Measurements from ENCODE around the gene EGLN2.
A peak's percentile ranks its signal among the peaks of the same experiment; 100 is the strongest.
"Not testable (repeated sequence)": the region's sequence is repeated elsewhere in the genome, so short reads cannot be mapped to it uniquely, and the experiment has no call there.

The EGLN2 gene

DNA sequence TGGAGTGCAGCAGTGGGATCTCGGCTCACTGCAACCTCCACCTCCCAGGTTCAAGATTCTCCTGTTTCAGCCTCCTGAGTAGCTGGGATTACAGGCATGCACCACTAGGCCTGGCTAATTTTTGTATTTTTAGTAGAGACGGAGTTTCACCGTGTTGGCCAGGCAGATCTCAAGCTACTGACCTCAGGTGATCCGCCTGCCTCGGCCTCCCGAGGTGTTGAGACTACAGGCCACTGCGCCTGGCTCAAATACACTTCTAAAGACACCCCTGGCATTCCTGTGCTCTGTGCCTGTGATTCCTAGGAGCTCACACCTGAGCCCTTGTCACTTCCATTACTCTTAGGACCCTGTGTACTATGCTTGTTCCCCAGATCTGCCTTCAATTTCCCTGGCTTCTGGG is 13.6 kb downstream of the EGLN2 start:
- not testable (repeated sequence) for H3K36me3 Mint-ChIP-seq (ENCODE audit: low read depth); H3K27me3 Mint-ChIP-seq; DNase-seq; ATAC-seq; H3K9me3 Mint-ChIP-seq
- Mint-ChIP-seq H3K27ac (peak overlapping the region; percentile 31), H3K4me1 (peaks cover 36% of the 10 kb centered on the region), H3K4me3 (peak overlapping the region; percentile 81)

DNA sequence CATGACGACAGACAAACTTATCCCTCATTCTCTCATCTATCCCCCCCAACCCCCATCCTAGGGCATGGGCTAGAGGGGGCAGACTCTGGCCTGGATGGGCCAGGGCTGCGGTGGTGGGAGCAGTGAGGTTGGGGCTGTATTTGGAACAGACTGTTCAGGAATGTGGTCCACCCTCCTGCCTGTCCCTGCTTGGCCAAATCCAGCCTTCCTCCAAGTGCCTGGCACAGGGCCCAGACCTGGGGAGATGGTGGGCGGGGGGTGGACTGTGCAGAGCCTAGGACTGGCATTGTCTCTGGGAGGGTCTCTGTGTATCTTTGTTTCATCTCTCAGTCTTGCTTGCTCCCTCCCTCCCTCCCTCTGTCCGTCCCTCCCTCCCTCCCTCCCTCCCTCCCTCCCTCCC is 14.2 kb downstream of the EGLN2 start:
- H3K36me3 Mint-ChIP-seq (ENCODE audit: low read depth) = peaks cover 2% of the 10 kb centered on the region
- DNase-seq (no peak), ATAC-seq (no peak)
- H3K4me3 Mint-ChIP-seq = no peak overlapping the region
- no peak overlapping the region for H3K27ac Mint-ChIP-seq
- H3K9me3 Mint-ChIP-seq = no peaks in the 10 kb centered on the region
- H3K27me3 Mint-ChIP-seq = no peaks in the 10 kb centered on the region
- peaks cover 33% of the 10 kb centered on the region for H3K4me1 Mint-ChIP-seq

DNA sequence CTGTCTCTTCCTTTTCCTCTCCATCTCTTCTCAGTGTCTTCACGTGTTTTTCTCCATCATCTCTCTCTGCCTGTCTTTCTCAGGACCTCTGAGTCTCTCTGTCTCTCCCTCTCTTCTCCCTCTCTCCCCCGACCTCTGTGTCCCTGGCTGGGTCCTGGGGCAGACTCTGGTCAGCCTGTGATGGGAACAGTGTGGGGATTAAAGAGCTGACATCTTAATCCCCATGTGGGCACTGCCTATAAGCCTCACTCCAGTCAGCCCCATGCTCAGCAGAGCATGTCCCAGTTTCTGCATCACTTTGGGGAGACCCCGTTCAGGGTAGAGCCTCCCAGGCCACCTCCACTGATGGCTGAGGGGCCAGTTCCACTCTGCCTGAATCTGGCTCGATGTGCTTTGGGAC is 16.2 kb downstream of the EGLN2 start:
- Mint-ChIP-seq H3K4me1 (peaks cover 40% of the 10 kb centered on the region), H3K36me3 (ENCODE audit: low read depth) (no peaks in the 10 kb centered on the region), H3K27ac (no peak overlapping the region), H3K27me3 (no peaks in the 10 kb centered on the region), H3K9me3 (no peaks in the 10 kb centered on the region), H3K4me3 (no peak overlapping the region)
- no peak for ATAC-seq
- no peak for DNase-seq

DNA sequence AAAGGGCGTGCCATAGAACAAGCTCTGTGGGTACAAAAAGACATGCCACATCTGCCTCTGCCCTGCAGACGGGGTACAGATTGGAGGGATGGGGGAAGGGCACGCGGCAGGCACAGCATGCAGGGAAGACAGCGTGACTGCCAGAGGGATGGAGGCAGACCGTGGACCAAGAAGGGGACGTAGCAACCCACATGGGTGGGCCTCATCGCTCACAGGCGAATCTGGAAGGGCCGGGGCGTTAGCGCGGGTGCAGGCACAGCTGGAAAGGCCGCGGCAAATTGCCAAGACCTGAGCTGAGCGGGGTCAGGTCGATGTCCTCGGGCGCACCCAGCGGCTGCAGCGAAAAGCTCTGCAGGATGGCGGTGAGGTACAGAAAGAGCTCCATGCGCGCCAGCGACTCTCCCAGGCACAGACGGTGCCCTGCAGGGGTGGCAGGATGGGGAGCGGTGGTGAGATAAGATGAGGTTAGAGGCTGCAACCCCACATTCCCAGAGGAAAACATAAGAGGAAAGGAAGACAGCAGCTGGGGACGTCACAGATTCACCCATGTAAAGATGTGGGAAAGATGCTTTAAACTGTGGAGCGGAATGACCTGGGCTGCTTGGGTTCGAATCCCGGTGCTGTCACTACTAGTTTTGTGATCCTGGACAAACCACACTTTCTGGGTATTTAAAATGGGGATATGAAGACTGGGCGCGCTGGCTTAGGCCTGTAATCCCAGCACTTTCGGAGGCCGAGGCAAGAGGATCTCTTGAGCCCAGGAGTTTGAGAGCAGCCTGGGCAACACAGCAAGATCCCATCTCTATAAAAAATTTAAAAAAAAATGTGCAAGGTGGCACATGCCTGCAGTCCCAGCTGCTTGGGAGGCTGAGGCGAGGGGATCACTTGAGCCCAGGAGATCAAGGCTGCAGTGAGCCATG is 19.7 kb downstream of the EGLN2 start:
- H3K27ac Mint-ChIP-seq = peak overlapping the region; percentile 63
- H3K9me3 Mint-ChIP-seq; H3K36me3 Mint-ChIP-seq (ENCODE audit: low read depth); H3K27me3 Mint-ChIP-seq: not testable (repeated sequence)
- peak; percentile 93 for ATAC-seq
- DNase-seq = peak; percentile 81
- H3K4me1 Mint-ChIP-seq = peaks cover 28% of the 10 kb centered on the region
- peak overlapping the region; percentile 71 for H3K4me3 Mint-ChIP-seq

DNA sequence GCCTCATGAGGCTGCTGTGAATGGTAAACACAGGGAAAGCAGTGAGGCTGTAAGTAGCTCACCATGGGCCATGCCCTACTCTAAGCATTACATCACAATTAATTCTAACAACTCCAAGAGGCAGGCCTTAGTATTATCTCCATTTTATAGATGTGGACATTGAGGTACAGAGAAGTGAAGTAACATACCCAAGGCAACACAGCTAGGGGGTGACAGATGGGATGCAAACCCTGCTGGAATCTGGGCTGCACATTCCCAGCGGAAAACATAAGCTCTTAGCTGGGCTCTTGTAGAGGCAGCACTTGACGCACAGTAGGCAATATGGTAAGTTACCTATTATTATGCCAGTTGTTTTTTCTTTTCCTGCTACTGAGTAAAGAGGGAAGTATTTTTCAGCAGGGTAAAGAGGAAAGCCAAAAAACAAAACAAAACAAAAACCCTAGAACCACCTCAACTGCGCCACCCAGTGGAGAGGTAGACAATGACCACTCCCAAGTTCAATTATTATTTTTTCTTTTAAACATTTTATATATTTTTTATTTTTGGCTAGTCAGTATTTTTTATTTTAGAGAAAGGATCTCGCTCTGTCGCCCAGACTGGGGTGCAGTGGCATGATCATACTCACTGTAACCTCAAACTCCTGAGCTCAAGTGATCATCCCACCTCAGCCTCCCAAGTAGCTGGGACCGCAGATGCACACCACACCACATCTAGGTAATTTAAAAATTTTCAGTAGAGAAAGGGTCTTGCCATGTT is 20.7 kb downstream of the EGLN2 start:
- not testable (repeated sequence) for H3K36me3 Mint-ChIP-seq (ENCODE audit: low read depth); ATAC-seq; H3K27me3 Mint-ChIP-seq; H3K9me3 Mint-ChIP-seq; H3K27ac Mint-ChIP-seq; H3K4me3 Mint-ChIP-seq
- H3K4me1 Mint-ChIP-seq = peaks cover 29% of the 10 kb centered on the region
- DNase-seq = peak; percentile 68

DNA sequence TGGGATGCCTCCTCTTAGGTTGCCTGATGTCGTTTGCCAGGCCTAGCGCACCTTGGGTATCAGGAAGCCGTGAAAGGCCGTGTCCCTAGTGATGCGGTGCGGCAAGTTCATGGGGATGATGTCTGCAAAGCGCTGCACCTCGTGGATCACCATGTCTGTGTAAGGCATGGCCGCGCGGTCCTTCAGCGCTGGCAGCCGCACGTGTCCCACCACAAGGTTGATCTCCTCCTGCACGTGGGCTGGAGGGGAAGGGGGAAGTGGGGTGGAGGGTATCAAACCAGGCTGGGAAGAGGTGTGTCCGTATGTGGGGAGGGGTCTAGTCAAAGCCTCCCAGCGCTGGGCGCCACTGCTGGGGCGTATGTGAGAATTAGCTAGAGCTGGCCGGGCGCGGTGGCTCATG is 23.2 kb downstream of the EGLN2 start:
- ATAC-seq (no peak), DNase-seq (no peak)
- peaks cover 40% of the 10 kb centered on the region for H3K4me1 Mint-ChIP-seq
- no peaks in the 10 kb centered on the region for H3K27me3 Mint-ChIP-seq
- no peak overlapping the region for H3K4me3 Mint-ChIP-seq
- no peak overlapping the region for H3K27ac Mint-ChIP-seq
- H3K9me3 Mint-ChIP-seq = no peaks in the 10 kb centered on the region
- H3K36me3 Mint-ChIP-seq (ENCODE audit: low read depth) = peaks cover 4% of the 10 kb centered on the region

DNA sequence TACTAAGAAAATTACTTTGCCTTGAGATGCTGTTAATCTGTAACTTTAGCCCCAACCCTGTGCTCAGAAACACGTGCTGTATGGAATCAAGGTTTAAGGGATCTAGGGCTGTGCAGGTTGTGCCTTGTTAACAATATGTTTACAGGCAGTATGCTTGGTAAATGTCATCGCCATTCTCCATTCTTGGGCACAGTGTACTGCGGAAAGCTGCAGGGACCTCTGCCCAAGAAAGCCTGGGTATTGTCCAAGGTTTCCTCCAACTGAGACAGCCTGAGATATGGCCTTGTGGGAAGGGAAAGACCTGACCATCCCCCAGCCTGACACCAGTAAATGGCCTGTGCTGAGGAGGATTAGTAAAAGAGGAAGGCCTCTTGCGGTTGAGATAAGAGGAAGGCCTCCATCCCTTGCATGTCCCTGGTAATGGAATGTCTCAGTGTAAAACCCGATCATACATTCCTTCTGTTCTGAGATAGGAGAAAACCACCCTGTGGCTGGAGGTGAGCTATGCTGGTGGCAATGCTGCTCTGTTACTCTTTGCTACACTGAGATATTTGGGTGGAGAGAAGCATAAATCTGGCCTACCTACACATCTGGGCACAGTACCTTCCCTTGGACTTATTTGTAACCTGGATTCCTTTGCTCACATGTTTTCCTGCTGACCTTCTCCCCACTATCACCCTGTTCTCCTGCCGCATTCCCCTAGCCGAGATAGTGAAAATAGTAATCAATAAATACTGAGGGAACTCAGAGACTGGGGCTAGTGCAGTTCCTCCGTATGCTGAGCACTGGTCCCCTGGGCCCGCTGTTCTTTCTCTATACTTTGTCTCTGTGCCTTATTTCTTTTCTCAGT is 23.9 kb downstream of the EGLN2 start:
- not testable (repeated sequence) for H3K9me3 Mint-ChIP-seq; H3K27me3 Mint-ChIP-seq; H3K36me3 Mint-ChIP-seq (ENCODE audit: low read depth); ATAC-seq; H3K27ac Mint-ChIP-seq; DNase-seq; H3K4me3 Mint-ChIP-seq
- peaks cover 40% of the 10 kb centered on the region for H3K4me1 Mint-ChIP-seq

DNA sequence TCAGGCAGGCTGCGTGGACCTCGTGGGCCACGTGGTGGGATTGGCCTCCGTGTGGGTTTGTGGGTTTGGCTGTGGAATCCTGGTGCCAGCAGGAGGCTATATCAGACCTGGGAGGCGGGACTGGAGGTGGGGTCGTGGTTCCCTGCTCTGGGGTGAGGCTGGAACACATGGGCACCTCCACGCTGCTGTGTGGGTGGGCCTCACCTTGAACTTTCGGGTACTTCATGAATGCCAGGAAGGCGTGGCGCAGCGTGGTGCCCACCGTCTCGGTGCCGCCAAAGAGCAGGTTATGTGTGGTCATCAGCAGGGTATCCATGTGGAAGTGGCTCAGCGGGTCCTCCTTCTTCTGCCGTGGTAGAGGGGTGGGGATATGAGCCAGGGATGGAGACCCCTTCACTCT is 25.9 kb downstream of the EGLN2 start:
- H3K4me3 Mint-ChIP-seq; H3K27ac Mint-ChIP-seq; ATAC-seq; H3K27me3 Mint-ChIP-seq; DNase-seq; H3K9me3 Mint-ChIP-seq; H3K36me3 Mint-ChIP-seq (ENCODE audit: low read depth): not testable (repeated sequence)
- peaks cover 23% of the 10 kb centered on the region for H3K4me1 Mint-ChIP-seq

DNA sequence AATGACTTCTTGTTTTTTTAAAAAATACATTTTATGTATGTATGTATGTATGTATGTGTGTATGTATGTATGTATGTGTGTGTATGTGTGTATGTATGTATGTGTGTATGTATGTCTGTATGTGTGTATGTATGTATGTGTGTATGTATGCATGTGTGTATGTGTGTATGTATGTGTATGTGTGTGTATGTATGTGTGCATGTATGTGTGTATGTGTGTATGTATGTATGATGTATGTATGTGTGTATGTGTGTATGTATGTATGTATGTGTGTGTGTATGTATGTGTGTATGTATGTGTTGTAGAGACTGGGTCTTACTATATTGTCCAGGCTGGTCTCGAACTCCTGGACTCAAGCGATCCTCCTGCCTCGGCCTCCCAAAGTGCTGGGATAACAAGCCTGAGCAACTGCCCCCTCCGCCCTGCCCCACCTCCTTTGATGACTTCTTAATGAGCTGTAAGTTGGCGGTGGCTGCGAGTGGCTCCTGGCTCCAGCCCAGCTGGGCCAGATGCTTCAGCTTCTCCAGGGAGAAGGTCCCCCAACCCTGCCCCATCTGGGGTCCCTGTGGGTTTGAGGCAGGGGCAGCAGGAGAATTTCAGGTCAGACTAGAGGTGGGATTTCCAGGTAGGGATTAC is 26.6 kb downstream of the EGLN2 start:
- H3K27me3 Mint-ChIP-seq; H3K27ac Mint-ChIP-seq; ATAC-seq; H3K9me3 Mint-ChIP-seq; DNase-seq; H3K36me3 Mint-ChIP-seq (ENCODE audit: low read depth); H3K4me3 Mint-ChIP-seq: not testable (repeated sequence)
- peaks cover 23% of the 10 kb centered on the region for H3K4me1 Mint-ChIP-seq

DNA sequence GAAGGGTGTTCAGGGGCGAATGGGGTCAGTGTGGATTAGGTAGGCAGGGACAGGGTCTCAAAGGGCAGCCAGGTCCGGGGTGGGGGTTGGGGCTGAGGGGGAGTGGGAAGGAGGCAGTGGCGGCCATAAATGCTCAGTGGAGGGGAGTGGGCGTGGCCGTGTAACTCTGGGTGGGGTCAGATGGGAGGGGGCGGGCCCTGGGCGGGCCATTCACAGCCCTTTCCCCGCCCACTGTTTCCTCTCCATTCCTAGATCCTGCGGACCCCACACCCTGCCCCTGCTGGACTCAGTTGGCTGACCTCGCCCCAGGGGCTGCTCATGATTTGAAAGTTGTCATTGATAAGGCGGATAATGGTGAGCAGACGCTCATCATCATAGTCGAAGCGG is 27.3 kb downstream of the EGLN2 start:
- H3K4me1 Mint-ChIP-seq = peaks cover 23% of the 10 kb centered on the region
- not testable (repeated sequence) for H3K27ac Mint-ChIP-seq; DNase-seq; H3K27me3 Mint-ChIP-seq; H3K4me3 Mint-ChIP-seq; H3K36me3 Mint-ChIP-seq (ENCODE audit: low read depth); H3K9me3 Mint-ChIP-seq; ATAC-seq

DNA sequence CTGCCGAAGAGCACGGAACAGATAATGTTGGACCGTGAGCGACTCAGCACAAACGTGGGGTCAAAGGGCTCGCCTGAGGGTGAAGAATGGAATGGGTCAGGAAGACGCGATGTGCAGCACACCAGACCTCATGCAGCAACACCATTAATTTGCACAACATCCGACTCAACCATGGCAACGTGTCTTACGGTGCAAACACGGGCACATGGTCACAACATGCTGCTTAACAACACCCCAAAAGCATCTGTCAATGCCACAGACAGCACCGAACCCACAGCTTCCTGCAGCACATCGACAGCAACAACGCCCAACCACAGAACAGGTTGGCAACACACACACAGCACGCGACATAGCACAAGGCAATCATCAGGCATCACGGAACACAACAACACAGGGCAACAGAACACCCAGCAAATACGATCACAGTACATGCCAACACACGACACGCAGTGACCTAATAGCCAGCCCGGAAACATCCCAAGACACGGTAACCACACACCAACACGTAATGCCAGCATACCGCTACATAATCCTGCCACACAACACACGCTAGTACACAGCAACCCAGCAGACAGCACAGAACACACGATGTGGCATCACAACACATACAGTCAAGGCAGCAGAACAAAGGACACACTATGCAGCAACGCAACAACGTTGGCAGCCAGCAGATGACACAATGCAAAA is 27.9 kb downstream of the EGLN2 start:
- not testable (repeated sequence) for H3K4me3 Mint-ChIP-seq; H3K36me3 Mint-ChIP-seq (ENCODE audit: low read depth); H3K27ac Mint-ChIP-seq; H3K9me3 Mint-ChIP-seq; H3K27me3 Mint-ChIP-seq; DNase-seq
- ATAC-seq = peak; percentile 60
- peaks cover 24% of the 10 kb centered on the region for H3K4me1 Mint-ChIP-seq

DNA sequence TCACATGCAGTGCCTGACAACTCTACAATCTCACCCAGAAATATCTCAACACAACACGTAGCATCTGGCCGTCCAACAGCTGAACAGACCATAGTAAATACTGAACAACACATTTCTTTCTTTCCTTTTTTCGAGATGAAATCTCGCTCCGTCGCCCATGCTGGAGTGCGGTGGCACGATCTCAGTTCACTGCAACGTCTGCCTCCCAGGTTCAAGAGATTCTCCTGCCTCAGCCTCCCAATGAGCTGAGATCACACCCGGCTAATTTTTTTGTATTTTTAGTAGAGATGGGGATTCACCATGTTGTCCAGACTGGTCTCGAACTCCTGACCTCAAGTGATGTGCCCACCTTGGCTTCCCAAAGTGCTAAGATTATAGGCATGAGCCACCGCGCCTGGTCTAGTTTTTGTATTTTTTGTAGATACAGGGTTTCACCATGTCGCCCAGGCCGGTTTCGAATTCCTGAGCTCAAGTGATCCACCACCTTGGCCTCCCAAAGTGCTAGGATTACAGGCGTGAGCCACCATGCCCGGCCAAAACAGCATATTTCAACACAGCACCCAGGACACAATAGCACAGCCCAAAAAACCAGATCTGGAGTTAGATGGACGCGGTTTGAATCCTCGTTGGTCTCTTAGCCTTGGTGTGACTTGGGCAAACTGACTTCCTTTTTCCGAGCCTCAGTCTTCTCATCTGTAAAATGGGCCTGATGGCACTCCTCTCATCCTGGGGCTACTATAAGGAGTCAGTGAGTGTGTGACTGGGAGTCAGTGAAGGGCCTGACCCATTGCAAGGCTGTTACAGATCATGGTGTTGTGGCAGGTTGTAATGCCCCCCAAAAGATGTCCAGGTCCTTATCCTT is 28.6 kb downstream of the EGLN2 start:
- H3K27ac Mint-ChIP-seq = no peak overlapping the region
- no peak overlapping the region for H3K4me3 Mint-ChIP-seq
- H3K36me3 Mint-ChIP-seq (ENCODE audit: low read depth) = peaks cover 9% of the 10 kb centered on the region
- H3K27me3 Mint-ChIP-seq = no peaks in the 10 kb centered on the region
- DNase-seq = no peak
- no peaks in the 10 kb centered on the region for H3K9me3 Mint-ChIP-seq
- ATAC-seq = no peak
- peaks cover 26% of the 10 kb centered on the region for H3K4me1 Mint-ChIP-seq

DNA sequence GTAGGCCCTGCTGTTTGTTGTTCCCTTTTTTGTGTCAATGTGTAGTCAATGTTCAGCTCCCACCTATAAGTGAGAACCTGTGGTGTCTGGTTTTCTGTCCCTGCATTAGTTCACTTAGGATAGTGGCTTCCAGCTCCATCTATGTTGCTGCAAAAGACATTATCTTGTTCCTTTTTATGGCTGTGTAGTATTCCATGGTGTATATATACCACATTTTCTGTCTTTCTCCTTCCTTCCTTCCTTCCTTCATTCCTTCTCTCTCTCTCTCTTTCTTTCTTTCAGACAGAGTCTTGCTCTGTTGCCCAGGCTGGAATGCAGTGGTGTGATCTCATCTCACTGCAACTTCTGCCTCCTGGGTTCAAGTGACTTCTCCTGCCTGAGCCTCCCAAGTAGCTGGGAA is 30.2 kb downstream of the EGLN2 start:
- peaks cover 27% of the 10 kb centered on the region for H3K4me1 Mint-ChIP-seq
- DNase-seq (no peak), ATAC-seq (no peak)
- H3K27me3 Mint-ChIP-seq = no peaks in the 10 kb centered on the region
- peaks cover 9% of the 10 kb centered on the region for H3K36me3 Mint-ChIP-seq (ENCODE audit: low read depth)
- no peak overlapping the region for H3K27ac Mint-ChIP-seq
- H3K9me3 Mint-ChIP-seq = no peaks in the 10 kb centered on the region
- no peak overlapping the region for H3K4me3 Mint-ChIP-seq
